Midbrain (tissue), 1 donor: ENCODE data around the gene USP44.

Source experiments
- DNase-seq: peaks from one replicate; lab custom pipeline; 2025; lab: John Stamatoyannopoulos, UW

USP44 gene

GRCh38 chr12:95548056-95548538, 3.2 kb downstream of the USP44 start:
- peak; percentile 40 for DNase-seq

- no peak for DNase-seq
Observed at GRCh38 chr12:95547522-95548055, 3.7 kb downstream of the USP44 start.

GRCh38 chr12:95546491-95546813, 4.8 kb downstream of the USP44 start:
- DNase-seq: no peak

- no peak for DNase-seq
Observed at GRCh38 chr12:95545731-95546490, 5.4 kb downstream of the USP44 start.

- no peak for DNase-seq
Observed at GRCh38 chr12:95545303-95545702, 6.0 kb downstream of the USP44 start.

- no peak for DNase-seq
Observed at GRCh38 chr12:95544756-95545155, 6.5 kb downstream of the USP44 start.

GRCh38 chr12:95543305-95543704, 8.0 kb downstream of the USP44 start:
- DNase-seq: no peak

GRCh38 chr12:95541436-95541835, 9.8 kb downstream of the USP44 start:
- DNase-seq: no peak

- no peak for DNase-seq
Observed at GRCh38 chr12:95538656-95539055, 12.6 kb downstream of the USP44 start.

GRCh38 chr12:95538006-95538405, 13.3 kb downstream of the USP44 start:
- no peak for DNase-seq

GRCh38 chr12:95533985-95534384, 17.3 kb downstream of the USP44 start:
- DNase-seq: no peak

GRCh38 chr12:95532851-95533250, 18.4 kb downstream of the USP44 start:
- DNase-seq: no peak

GRCh38 chr12:95529693-95530225, 21.5 kb downstream of the USP44 start:
- no peak for DNase-seq

- no peak for DNase-seq
Observed at GRCh38 chr12:95528431-95528830, 22.8 kb downstream of the USP44 start.

GRCh38 chr12:95522692-95523091, 28.6 kb downstream of the USP44 start:
- no peak for DNase-seq

- DNase-seq: no peak
Observed at GRCh38 chr12:95520816-95521215, 30.5 kb downstream of the USP44 start.

- DNase-seq: no peak
Observed at GRCh38 chr12:95518944-95519343, 32.3 kb downstream of the USP44 start.

- no peak for DNase-seq
Observed at GRCh38 chr12:95517246-95517645, 34.0 kb downstream of the USP44 start.

- DNase-seq: no peak
Observed at GRCh38 chr12:95516757-95517156, 34.5 kb downstream of the USP44 start.

GRCh38 chr12:95515197-95515596, 36.1 kb downstream of the USP44 start:
- no peak for DNase-seq

- no peak for DNase-seq
Observed at GRCh38 chr12:95513599-95513998, 37.7 kb downstream of the USP44 start.

- DNase-seq: no peak
Observed at GRCh38 chr12:95511977-95512376, 39.3 kb downstream of the USP44 start.

GRCh38 chr12:95509300-95509699, 42.0 kb downstream of the USP44 start:
- no peak for DNase-seq
